ENCODE measurements around the gene MAD1L1.

The MAD1L1 gene

GRCh38 chr7:2244404-2244995 lies 11.8 kb upstream of the MAD1L1 start:
- Histone ChIP-seq H3K4me1 (ENCODE audit: control insufficient read depth, insufficient read depth, low read length) (peaks cover 8% of the 10 kb centered on the region; the same call in 1 of the 2 replicates), H3K4me3 (ENCODE audit: low read depth, low read length) (no peak overlapping the region), H3K36me3 (ENCODE audit: control insufficient read depth in 2 of 2, insufficient read depth in 1 of 2, low read length in 2 of 2) (peaks cover 8 to 12% of the 10 kb centered on the region in 2 experiments; a peak in 2 of 3 replicates), H3K9me3 (ENCODE audit: control insufficient read depth, insufficient read depth, low read depth, low read length) (no peaks in the 10 kb centered on the region), H3K27ac (ENCODE audit: extremely low read depth, low read depth, low read length) (no peak overlapping the region)
- CTCF ChIA-PET = interaction anchor here (0.6 to 0.7 kb wide), 2 partner anchors 427 to 656 kb away, joined by 3 read pairs; no protein-coding TSS in a partner anchor
- POLR2A ChIA-PET = no interaction called here
- no peak for TF ChIP-seq ZNF354C (tag by site-specific recombination; IDR thresholded peaks at IDR 0.05; ENCODE audit: borderline replicate concordance, low read depth)
- no peak for TF ChIP-seq PRDM2 (tag by site-specific recombination; IDR thresholded peaks at IDR 0.05; ENCODE audit: borderline replicate concordance)
- TF ChIP-seq IKZF3 (tag by site-specific recombination; IDR thresholded peaks at IDR 0.05) = no peak
- no peak for TF ChIP-seq ZNF768 (tag by site-specific recombination; IDR thresholded peaks at IDR 0.05)

GRCh38 chr7:2243458-2243857 lies 10.7 kb upstream of the MAD1L1 start:
- ChIA-PET CTCF (no interaction called here), POLR2A (no interaction called here)
- H3K36me3 ChIP-seq (ENCODE audit: control insufficient read depth in 2 of 2, insufficient read depth in 1 of 2, low read length in 2 of 2) = peaks cover 16 to 20% of the 10 kb centered on the region in 2 experiments; a peak in 2 of 3 replicates
- peaks cover 8% of the 10 kb centered on the region; the same call in 1 of the 2 replicates for H3K4me1 ChIP-seq (ENCODE audit: control insufficient read depth, insufficient read depth, low read length)
- TF ChIP-seq ZNF398 (tag by site-specific recombination; IDR thresholded peaks at IDR 0.05) (no peak), KLF1 (tag by site-specific recombination; IDR thresholded peaks at IDR 0.05) (peak; percentile 31)
- H3K27ac ChIP-seq (ENCODE audit: extremely low read depth, low read depth, low read length) = no peak overlapping the region
- no peaks in the 10 kb centered on the region for H3K9me3 ChIP-seq (ENCODE audit: control insufficient read depth, insufficient read depth, low read depth, low read length)
- H3K4me3 ChIP-seq (ENCODE audit: low read depth, low read length) = no peak overlapping the region

- peaks cover 23 to 26% of the 10 kb centered on the region in 2 experiments; a peak in 2 of 3 replicates for H3K36me3 ChIP-seq (ENCODE audit: control insufficient read depth in 2 of 2, insufficient read depth in 1 of 2, low read length in 2 of 2)
- peak overlapping the region; percentile 77; the same call in 1 of the 2 replicates for H3K27ac ChIP-seq (ENCODE audit: extremely low read depth, low read depth, low read length)
- H3K9me3 ChIP-seq (ENCODE audit: control insufficient read depth, insufficient read depth, low read depth, low read length) = no peaks in the 10 kb centered on the region
- H3K4me1 ChIP-seq (ENCODE audit: control insufficient read depth, insufficient read depth, low read length) = peaks cover 8% of the 10 kb centered on the region; the same call in 1 of the 2 replicates
- CTCF ChIA-PET = interaction anchor here (0.7 to 2.6 kb wide), 2 partner anchors 11 to 105 kb away, joined by 3 to 7 read pairs; partner anchors contain the start of gene MAD1L1
- H3K4me3 ChIP-seq (ENCODE audit: low read depth, low read length) = peak overlapping the region; percentile 99
- POLR2A ChIA-PET = interaction anchor here (0.8 to 3.3 kb wide), 6 partner anchors 10 to 145 kb away, joined by 3 to 25 read pairs (median 6); partner anchors contain the start of gene MAD1L1
- TF ChIP-seq PRDM10 (tag by site-specific recombination; IDR thresholded peaks at IDR 0.05) (0 out of 2 replicates have a peak, but pooled peaks have one; percentile 9), KLF9 (tag by site-specific recombination; IDR thresholded peaks at IDR 0.05; ENCODE audit: low read depth) (peak; percentile 50), ZNF645 (tag by site-specific recombination; IDR thresholded peaks at IDR 0.05) (no peak), SP3 (tag by site-specific recombination; IDR thresholded peaks at IDR 0.05) (0 out of 2 replicates have a peak, but pooled peaks have one; percentile 11), ZBTB48 (tag by site-specific recombination; IDR thresholded peaks at IDR 0.05) (0 out of 2 replicates have a peak, but pooled peaks have one; percentile 42), ZNF10 (tag by site-specific recombination; IDR thresholded peaks at IDR 0.05) (peak; percentile 92), ZNF335 (tag by site-specific recombination; conservative IDR thresholded peaks at IDR 0.05) (peak; percentile 86), ZBTB20 (tag by site-specific recombination; IDR thresholded peaks at IDR 0.05) (0 out of 2 replicates have a peak, but pooled peaks have one; percentile 50)
Observed at GRCh38 chr7:2242541-2243429, 10.0 kb upstream of the MAD1L1 start.

All from HEK293 (cell line).